Lower leg skin (tissue), 4 donors: ENCODE results near the gene TMEM132D. TPM values are rescaled to one million over a fixed set of nuclear protein-coding genes. Genes with fewer than 3 reads are reported as not detected.
A peak's percentile ranks its signal among the peaks of the same experiment; 100 is the strongest.

Source experiments
- DNase-seq, 2 donors: peaks; one replicate each; pipeline ENCODE4 v3.0.0-alpha.2; 2019; ENCODE audit warnings: low spot score in 2 of 2
- H3K4me3 ChIP-seq: fragments of 200-600 bp; sonication (generic); 2 replicates; pipeline ENCODE4 v1.5.1; 2017; ENCODE audit warnings: mild to moderate bottlenecking, low read depth; ENCODE audit not compliant: poor library complexity, severe bottlenecking
- POLR2A ChIP-seq, 2 donors: fragments of 450-650 bp; IDR thresholded peaks; one replicate each; pipeline ENCODE4 v1.6.1; 2016 to 2017; ENCODE audit warnings: antibody characterized with exemption in 2 of 2, mild to moderate bottlenecking in 1 of 2, moderate library complexity in 1 of 2
- WGBS, 2 donors: methylation state at CpG; one replicate each; pipeline ENCODE4 v1.1.5; 2018; 5-methylcytosine and 5-hydroxymethylcytosine counted together
- intact Hi-C: fragments of 100-400 bp; cut with DNase I; formaldehyde crosslinking; loops from one replicate; pipeline ENCODE4 v1.15.0; 2023; ENCODE audit warnings: low total_unique reads
- total RNA-seq, 4 donors: library from RNA; depleted of rRNA; stranded (reverse); fragments of >200 nt; gene quantifications; one replicate each; pipeline ENCODE4 v1.1.0, GENCODE V29; 2016
- TF ChIP-seq, protein P1 (sequence below), 3 donors: fragments of 450-650 bp; IDR thresholded peaks; one replicate each; pipeline ENCODE4 v1.5.1; 2016; ENCODE audit warnings: antibody characterized with exemption in 3 of 3, mild to moderate bottlenecking in 3 of 3, moderate library complexity in 2 of 3

Gene TMEM132D
- total RNA-seq, 4 donors from 2014 or later: not detected

DNA sequence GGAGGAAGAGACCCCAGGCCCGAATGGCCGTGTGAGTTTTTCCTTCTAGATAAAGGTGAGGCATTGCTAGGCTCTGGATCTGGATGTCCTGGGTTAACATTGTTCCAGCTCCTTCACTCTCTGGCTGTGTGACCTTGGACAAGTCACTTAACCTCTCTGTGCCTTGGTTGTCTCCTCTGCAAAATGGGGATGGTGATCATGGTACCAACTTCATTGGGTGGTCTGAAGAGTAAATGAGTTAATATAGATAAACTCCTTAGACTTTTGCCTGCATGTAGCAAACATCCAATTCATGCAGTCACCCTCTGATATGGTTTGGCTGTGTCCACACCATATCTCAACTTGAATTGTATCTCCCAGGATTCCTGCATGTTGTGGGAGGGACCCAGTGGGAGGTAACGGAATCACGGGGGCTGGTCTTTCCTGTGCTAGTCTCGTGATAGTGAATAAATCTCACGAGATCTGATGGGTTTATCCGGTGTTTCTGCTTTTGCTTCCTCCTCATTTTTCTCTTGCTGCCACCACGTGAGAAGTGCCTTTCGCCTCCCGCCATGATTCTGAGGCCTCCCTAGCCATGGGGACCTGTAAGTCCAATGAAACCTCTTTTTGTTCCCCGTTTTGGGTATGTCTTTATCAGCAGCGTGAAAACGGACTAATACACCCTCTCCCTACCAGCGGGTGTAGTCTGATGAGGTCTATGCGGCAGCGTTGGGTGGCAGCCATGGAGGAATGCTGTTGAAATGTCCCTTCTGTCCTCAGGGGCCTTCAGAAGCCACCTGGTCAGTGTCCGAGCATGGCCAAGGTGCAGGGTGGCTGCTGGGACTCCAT is 794.4 kb downstream of the TMEM132D start:
- no peak overlapping the region for H3K4me3 ChIP-seq
- no peak for TF ChIP-seq POLR2A (IDR thresholded peaks at IDR 0.05)
- TF ChIP-seq, protein P1, sequence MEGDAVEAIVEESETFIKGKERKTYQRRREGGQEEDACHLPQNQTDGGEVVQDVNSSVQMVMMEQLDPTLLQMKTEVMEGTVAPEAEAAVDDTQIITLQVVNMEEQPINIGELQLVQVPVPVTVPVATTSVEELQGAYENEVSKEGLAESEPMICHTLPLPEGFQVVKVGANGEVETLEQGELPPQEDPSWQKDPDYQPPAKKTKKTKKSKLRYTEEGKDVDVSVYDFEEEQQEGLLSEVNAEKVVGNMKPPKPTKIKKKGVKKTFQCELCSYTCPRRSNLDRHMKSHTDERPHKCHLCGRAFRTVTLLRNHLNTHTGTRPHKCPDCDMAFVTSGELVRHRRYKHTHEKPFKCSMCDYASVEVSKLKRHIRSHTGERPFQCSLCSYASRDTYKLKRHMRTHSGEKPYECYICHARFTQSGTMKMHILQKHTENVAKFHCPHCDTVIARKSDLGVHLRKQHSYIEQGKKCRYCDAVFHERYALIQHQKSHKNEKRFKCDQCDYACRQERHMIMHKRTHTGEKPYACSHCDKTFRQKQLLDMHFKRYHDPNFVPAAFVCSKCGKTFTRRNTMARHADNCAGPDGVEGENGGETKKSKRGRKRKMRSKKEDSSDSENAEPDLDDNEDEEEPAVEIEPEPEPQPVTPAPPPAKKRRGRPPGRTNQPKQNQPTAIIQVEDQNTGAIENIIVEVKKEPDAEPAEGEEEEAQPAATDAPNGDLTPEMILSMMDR (IDR thresholded peaks at IDR 0.05): no peak
- intact Hi-C loops: no loop called here
- DNase-seq: peak in 1 of 2 donors; percentile 65
- 81 to 86% methylated on average over 17 of the region's 17 CpGs for WGBS, 2 donors

DNA sequence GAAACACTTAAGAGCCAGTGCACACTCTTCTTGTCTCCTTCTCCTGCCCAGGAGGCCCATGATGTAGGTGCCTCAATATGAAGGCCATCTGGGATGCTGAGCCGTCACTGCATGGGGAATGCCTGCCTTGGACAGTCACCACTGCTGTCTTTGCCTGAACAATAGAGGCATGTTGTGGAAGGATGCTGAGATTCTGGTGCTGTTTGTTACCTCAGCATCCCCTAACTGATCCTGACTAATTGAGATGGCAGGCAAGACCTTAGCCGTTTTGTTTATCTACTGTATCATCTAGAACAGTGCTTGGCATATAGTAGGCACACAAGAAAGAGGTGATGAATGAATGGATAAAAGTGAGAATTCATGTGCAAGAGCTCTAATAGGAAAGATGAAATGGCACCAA is 797.1 kb downstream of the TMEM132D start:
- 76 to 83% methylated on average over 2 of the region's 2 CpGs for WGBS, 2 donors
- DNase-seq: no peak
- TF ChIP-seq POLR2A (IDR thresholded peaks at IDR 0.05): no peak
- TF ChIP-seq, protein P1 (IDR thresholded peaks at IDR 0.05): no peak
- intact Hi-C loops: no loop called here
- H3K4me3 ChIP-seq: no peak overlapping the region

DNA sequence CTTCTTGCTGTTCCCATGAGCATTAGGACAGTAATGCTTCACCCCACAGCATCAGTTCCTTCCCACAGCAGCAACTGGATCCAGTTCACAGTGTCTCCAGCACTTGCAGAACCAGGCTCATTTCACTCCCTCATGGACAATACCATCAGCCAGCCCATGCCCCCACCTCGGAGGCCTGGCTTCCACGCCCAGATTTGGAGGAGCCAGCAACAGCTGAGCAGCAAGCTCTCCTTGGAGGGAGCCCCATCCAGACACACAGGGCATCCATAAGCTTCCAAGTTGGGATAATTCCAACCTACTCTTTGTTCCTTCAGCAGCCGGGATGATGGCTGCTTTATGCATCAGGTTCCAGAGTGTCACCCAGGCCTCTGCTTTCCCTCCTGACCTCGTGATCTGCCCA is 800.6 kb downstream of the TMEM132D start:
- TF ChIP-seq, protein P1 (IDR thresholded peaks at IDR 0.05): no peak
- TF ChIP-seq POLR2A (IDR thresholded peaks at IDR 0.05): no peak
- WGBS, 2 donors: 53 to 76% methylated on average over 4 of the region's 4 CpGs
- intact Hi-C loops: no loop called here

DNA sequence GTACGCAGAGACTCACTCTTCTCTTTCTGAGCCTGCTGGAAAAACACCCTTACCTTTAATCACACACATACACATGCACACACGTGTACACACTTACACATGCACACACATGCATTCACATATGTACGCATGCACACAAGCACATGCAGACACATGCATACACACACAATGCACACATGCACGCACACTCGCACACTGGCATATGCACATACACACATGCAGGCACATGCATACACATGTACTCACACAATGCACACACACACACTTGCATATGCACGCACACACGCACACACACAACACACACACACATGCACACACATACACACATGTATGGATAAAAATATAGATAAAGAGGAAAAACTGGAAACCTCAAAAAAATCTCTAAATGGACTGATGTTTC is 801.6 kb downstream of the TMEM132D start:
- DNase-seq: peak in 1 of 2 donors; percentile 26
- TF ChIP-seq, protein P1 (IDR thresholded peaks at IDR 0.05): no peak
- TF ChIP-seq POLR2A (IDR thresholded peaks at IDR 0.05): no peak
- 87 to 88% methylated on average over 7 of the region's 7 CpGs for WGBS, 2 donors
- intact Hi-C loops: no loop called here
- no peak overlapping the region for H3K4me3 ChIP-seq

More for the DNA sequence above, 800.6 kb downstream of the TMEM132D start:
- peak in 1 of 2 donors; percentile 43 for DNase-seq
- H3K4me3 ChIP-seq: no peak overlapping the region

DNA sequence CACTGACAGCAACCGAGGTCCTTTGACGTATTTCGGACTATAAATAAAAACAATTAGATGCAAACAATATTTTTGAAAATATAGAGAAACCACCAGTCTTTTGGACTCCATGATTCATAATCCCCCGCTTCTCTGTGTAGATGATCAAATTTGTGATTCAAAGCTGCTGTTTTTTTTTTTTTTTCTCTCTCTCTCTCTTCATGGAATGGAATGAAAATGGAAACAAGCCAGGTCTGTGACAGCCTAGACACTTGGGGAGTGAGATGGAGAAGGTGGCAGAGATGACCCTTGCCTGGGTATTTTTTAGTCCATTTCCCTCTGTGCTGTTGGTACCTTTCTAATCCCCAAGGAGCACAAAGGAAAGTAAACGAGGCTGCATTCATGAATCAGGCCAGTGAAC is 802.0 kb downstream of the TMEM132D start:
- intact Hi-C loops: no loop called here
- no peak for DNase-seq
- TF ChIP-seq, protein P1 (IDR thresholded peaks at IDR 0.05): no peak
- TF ChIP-seq POLR2A (IDR thresholded peaks at IDR 0.05): no peak
- WGBS, 2 donors: 77 to 83% methylated on average over 5 of the region's 5 CpGs
- H3K4me3 ChIP-seq: no peak overlapping the region
